ENCODE results near the gene CACNA1A. TPM values are rescaled to one million over a fixed set of nuclear protein-coding genes. Genes with fewer than 3 reads are reported as not detected.
"Not testable (repeated sequence)": the region's sequence is repeated elsewhere in the genome, so short reads cannot be mapped to it uniquely, and the experiment has no call there.

CACNA1A gene
- total and polyA plus RNA-seq, 8 donors, result 2.4 to 42.6 (median 6.8) TPM

GRCh38 chr19:13207237-13207845, 298.9 kb downstream of the CACNA1A start:
- ATAC-seq (peak in 1 of 4 donors; percentile 8), FAIRE-seq (no peak), DNase-seq (no peak)
- no peaks in the 10 kb centered on the region for H3K27me3 ChIP-seq
- intact Hi-C loops (cut with DNase I), result no loop called here
- H3K36me3 ChIP-seq, result no peaks in the 10 kb centered on the region
- TF ChIP-seq, protein P1, sequence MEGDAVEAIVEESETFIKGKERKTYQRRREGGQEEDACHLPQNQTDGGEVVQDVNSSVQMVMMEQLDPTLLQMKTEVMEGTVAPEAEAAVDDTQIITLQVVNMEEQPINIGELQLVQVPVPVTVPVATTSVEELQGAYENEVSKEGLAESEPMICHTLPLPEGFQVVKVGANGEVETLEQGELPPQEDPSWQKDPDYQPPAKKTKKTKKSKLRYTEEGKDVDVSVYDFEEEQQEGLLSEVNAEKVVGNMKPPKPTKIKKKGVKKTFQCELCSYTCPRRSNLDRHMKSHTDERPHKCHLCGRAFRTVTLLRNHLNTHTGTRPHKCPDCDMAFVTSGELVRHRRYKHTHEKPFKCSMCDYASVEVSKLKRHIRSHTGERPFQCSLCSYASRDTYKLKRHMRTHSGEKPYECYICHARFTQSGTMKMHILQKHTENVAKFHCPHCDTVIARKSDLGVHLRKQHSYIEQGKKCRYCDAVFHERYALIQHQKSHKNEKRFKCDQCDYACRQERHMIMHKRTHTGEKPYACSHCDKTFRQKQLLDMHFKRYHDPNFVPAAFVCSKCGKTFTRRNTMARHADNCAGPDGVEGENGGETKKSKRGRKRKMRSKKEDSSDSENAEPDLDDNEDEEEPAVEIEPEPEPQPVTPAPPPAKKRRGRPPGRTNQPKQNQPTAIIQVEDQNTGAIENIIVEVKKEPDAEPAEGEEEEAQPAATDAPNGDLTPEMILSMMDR (IDR thresholded peaks at IDR 0.05), result no peak
- WGBS, 2 donors, result 81% methylated on average over 67 to 79 of the region's 79 CpGs
- peak overlapping the region in 1 of 4 donors; percentile 28 for H3K27ac ChIP-seq
- H3K4me1 ChIP-seq, result no peaks in the 10 kb centered on the region
- peak overlapping the region in 1 of 4 donors; percentile 26 for H3K4me3 ChIP-seq
- H3K9me3 ChIP-seq, result no peaks in the 10 kb centered on the region

GRCh38 chr19:13206587-13206986, 299.7 kb downstream of the CACNA1A start:
- no peak for FAIRE-seq
- intact Hi-C loops (cut with DNase I), result no loop called here

DNA sequence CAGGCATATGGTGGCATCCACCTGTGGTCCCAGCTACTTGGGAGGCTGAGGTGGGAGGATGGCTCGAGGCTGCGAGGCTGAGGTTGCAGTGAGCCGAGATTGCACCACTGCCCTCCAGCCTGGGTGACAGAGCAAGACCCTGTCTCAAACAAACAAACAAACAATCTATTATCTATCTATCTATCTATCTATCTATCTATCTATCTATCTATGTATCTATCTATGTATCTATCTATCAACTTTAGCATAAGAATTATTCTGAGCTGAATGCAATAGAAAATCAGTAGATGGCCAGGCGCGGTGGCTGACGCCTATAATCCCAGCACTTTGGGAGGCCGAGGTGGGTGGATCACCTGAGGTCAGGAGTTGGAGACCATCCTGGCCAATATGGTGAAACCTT, 304.2 kb downstream of the CACNA1A start:
- H3K9me3 ChIP-seq; H3K4me1 ChIP-seq; ATAC-seq; DNase-seq; H3K27me3 ChIP-seq; H3K4me3 ChIP-seq; H3K27ac ChIP-seq; FAIRE-seq; H3K36me3 ChIP-seq; intact Hi-C loops (cut with DNase I): not testable (repeated sequence)
- 93 to 99% methylated on average over 7 of the region's 7 CpGs for WGBS, 2 donors

More at GRCh38 chr19:13206587-13206986, 299.7 kb downstream of the CACNA1A start:
- ATAC-seq, result no peak
- TF ChIP-seq, protein P1 (IDR thresholded peaks at IDR 0.05), result no peak
- Histone ChIP-seq H3K27me3 (no peaks in the 10 kb centered on the region), H3K36me3 (no peaks in the 10 kb centered on the region), H3K9me3 (no peaks in the 10 kb centered on the region), H3K4me3 (no peak overlapping the region), H3K4me1 (no peaks in the 10 kb centered on the region), H3K27ac (no peak overlapping the region)
- WGBS, 2 donors, result 82 to 89% methylated on average over 5 of the region's 5 CpGs
- DNase-seq, result no peak

- H3K27me3 ChIP-seq, result no peaks in the 10 kb centered on the region
- intact Hi-C loops (cut with DNase I), result loop anchor here in 1 of 3 donors (10.0 kb wide), 1 partner anchor 56 kb away; no protein-coding TSS in a partner anchor
- WGBS, 2 donors, result 79 to 86% methylated on average over 18 of the region's 18 CpGs
- no peaks in the 10 kb centered on the region for H3K36me3 ChIP-seq
- H3K4me3 ChIP-seq, result no peak overlapping the region
- H3K4me1 ChIP-seq, result peaks cover 0 to 6% (median 0%) of the 10 kb centered on the region in 3 donors
- ATAC-seq (no peak), FAIRE-seq (no peak), DNase-seq (no peak)
- H3K9me3 ChIP-seq, result no peaks in the 10 kb centered on the region
- TF ChIP-seq, protein P1 (IDR thresholded peaks at IDR 0.05), result no peak
- H3K27ac ChIP-seq, result no peak overlapping the region
Measured at GRCh38 chr19:13198634-13199033, 307.6 kb downstream of the CACNA1A start.

- ATAC-seq (peak; percentile 81 to 88 (median 88)), DNase-seq (peak; percentile 64 to 87 (median 76)), FAIRE-seq (no peak)
- Histone ChIP-seq H3K4me3 (no peak overlapping the region), H3K36me3 (no peaks in the 10 kb centered on the region), H3K9me3 (no peaks in the 10 kb centered on the region), H3K27me3 (no peaks in the 10 kb centered on the region), H3K4me1 (peaks cover 0 to 6% (median 0%) of the 10 kb centered on the region in 3 donors), H3K27ac (no peak overlapping the region)
- intact Hi-C loops (cut with DNase I), result loop anchor here in 1 of 3 donors (10.0 kb wide), 1 partner anchor 59 kb away; no protein-coding TSS in a partner anchor
- 23 to 25% methylated on average over 11 of the region's 11 CpGs for WGBS, 2 donors
- TF ChIP-seq, protein P1 (IDR thresholded peaks at IDR 0.05), result no peak
Measured at GRCh38 chr19:13195678-13196077, 310.6 kb downstream of the CACNA1A start.

Data from pancreas (tissue), 10 donors.